Caco-2 (cell line): Measurements from ENCODE around the gene TMEM143. TPM values are rescaled to one million over a fixed set of nuclear protein-coding genes. Genes with fewer than 3 reads are reported as not detected.

Source experiments
- BruUV-seq: library from RNA; stranded (reverse); fragments of 400-500 nt; replicated peaks from 2 replicates; lab custom pipeline; 2021; lab: Mats Ljungman, UMichigan
- CTCF ChIA-PET: fragments of 300-600 bp; sonication (Branson Sonifier 250); formaldehyde crosslinking; loops from one replicate; lab custom pipeline; 2022; ENCODE audit warnings: antibody characterized with exemption; lab: Charles Lee
- POLR2A ChIA-PET: fragments of 300-600 bp; sonication (Branson Sonifier 250); formaldehyde crosslinking; loops from one replicate; lab custom pipeline; 2022; ENCODE audit warnings: antibody characterized with exemption; lab: Charles Lee
- DNase-seq, 2 experiments: peaks; one replicate each; pipeline versions ENCODE4 v3.0.0 to v3.0.0-alpha.2; 2020 to 2022
- H3K27me3 ChIP-seq: replicated peaks from 2 replicates; pipeline ENCODE4 v1.6.0; 2011; ENCODE audit warnings: low read length; ENCODE audit not compliant: control insufficient read depth, insufficient read depth
- H3K36me3 ChIP-seq: 2 replicates; pipeline ENCODE4 v1.5.1; 2011; ENCODE audit warnings: low read length; ENCODE audit not compliant: control insufficient read depth, insufficient read depth
- H3K4me1 ChIP-seq: fragments of 250-450 bp; sonication (Bioruptor Pico); 2 replicates; pipeline ENCODE4 v1.5.1; 2020; ENCODE audit warnings: mild to moderate bottlenecking
- H3K4me3 ChIP-seq: 2 replicates; pipeline ENCODE4 v1.5.1; 2011; ENCODE audit warnings: low read depth, mild to moderate bottlenecking, control low read depth, low read length
- H3K9me3 ChIP-seq: fragments of 250-450 bp; sonication (Bioruptor Pico); 2 replicates; pipeline ENCODE4 v1.5.1; 2020; ENCODE audit warnings: mild to moderate bottlenecking, moderate library complexity
- H3K27ac Mint-ChIP-seq: one replicate; pipeline ENCODE4 v1.8.0; 2022; ENCODE audit warnings: mixed read lengths; ENCODE audit not compliant: unreplicated experiment
- H3K27me3 Mint-ChIP-seq: one replicate; pipeline ENCODE4 v1.8.0; 2022; ENCODE audit warnings: mixed read lengths; ENCODE audit not compliant: insufficient read depth, unreplicated experiment
- H3K36me3 Mint-ChIP-seq: one replicate; pipeline ENCODE4 v1.8.0; 2022; ENCODE audit warnings: mild to moderate bottlenecking, mixed read lengths; ENCODE audit not compliant: insufficient read depth, unreplicated experiment
- H3K4me1 Mint-ChIP-seq: one replicate; pipeline ENCODE4 v1.8.0; 2022; ENCODE audit warnings: low read depth, mixed read lengths; ENCODE audit not compliant: unreplicated experiment
- H3K4me3 Mint-ChIP-seq: one replicate; pipeline ENCODE4 v1.8.0; 2022; ENCODE audit warnings: mild to moderate bottlenecking, moderate library complexity, mixed read lengths; ENCODE audit not compliant: unreplicated experiment
- H3K9me3 Mint-ChIP-seq: one replicate; pipeline ENCODE4 v1.8.0; 2022; ENCODE audit warnings: mixed read lengths; ENCODE audit not compliant: unreplicated experiment
- CTCF ChIP-seq, 2 experiments: fragments of 200-600 bp in 1 of 2; IDR thresholded peaks; 1 replicate in 1 of 2; 2 replicates in 1 of 2; pipeline versions ENCODE4 v1.5.1 to v1.8.0; 2011 to 2022; ENCODE audit warnings: antibody characterized with exemption in 1 of 2, control low read depth in 1 of 2, inconsistent platforms in 1 of 2, low read depth in 1 of 2, low read length in 1 of 2, mild to moderate bottlenecking in 1 of 2, moderate library complexity in 1 of 2; ENCODE audit not compliant: insufficient read depth in 1 of 2, severe bottlenecking in 1 of 2, unreplicated experiment in 1 of 2
- intact Hi-C: fragments of 100-400 bp; cut with micrococcal nuclease; formaldehyde crosslinking; loops from one replicate; pipeline ENCODE4 v1.10.0; 2022; ENCODE audit not compliant: unreplicated experiment
- total RNA-seq: library from RNA; stranded (reverse); gene quantifications from 2 replicates; pipeline ENCODE4 v1.2.3, GENCODE V29; 2022

The TMEM143 gene
- total RNA-seq, 1 experiment from 2014 or later, result 24.4 TPM

GRCh38 chr19:48290771-48291488 lies 72.8 kb downstream of the TMEM143 start:
- no peaks in the 10 kb centered on the region for H3K9me3 Mint-ChIP-seq
- Histone ChIP-seq H3K27me3 (no peaks in the 10 kb centered on the region; the same call in 1 of the 2 replicates), H3K36me3 (no peaks in the 10 kb centered on the region; the same call in 1 of the 2 replicates), H3K4me1 (peaks cover 12% of the 10 kb centered on the region), H3K4me3 (peak overlapping the region; percentile 42), H3K9me3 (no peaks in the 10 kb centered on the region)
- H3K36me3 Mint-ChIP-seq, result peaks cover 13% of the 10 kb centered on the region
- POLR2A ChIA-PET, result interaction anchor here (1.0 kb wide), 1 partner anchor 19 kb away, joined by 3 read pairs; no protein-coding TSS in a partner anchor
- H3K27ac Mint-ChIP-seq, result peak overlapping the region; percentile 42
- intact Hi-C loops, result loop anchor here (1.0 kb wide), 2 partner anchors 20 to 24 kb away; no protein-coding TSS in a partner anchor
- TF ChIP-seq CTCF (IDR thresholded peaks at IDR 0.05; ENCODE audit: insufficient read depth in 1 of 2, low read depth in 1 of 2, low read length in 1 of 2, severe bottlenecking in 1 of 2, unreplicated experiment in 1 of 2), result peak; percentile 96 to 98
- CTCF ChIA-PET, result interaction anchor here (0.6 to 1.5 kb wide), 7 partner anchors 19 to 156 kb away, joined by 3 to 10 read pairs (median 4); no protein-coding TSS in a partner anchor
- peak; percentile 72 to 89 for DNase-seq
- H3K4me3 Mint-ChIP-seq, result peak overlapping the region; percentile 82
- no TSS peak for BruUV-seq
- H3K27me3 Mint-ChIP-seq, result no peaks in the 10 kb centered on the region
- peaks cover 7% of the 10 kb centered on the region for H3K4me1 Mint-ChIP-seq

GRCh38 chr19:48290401-48290770 lies 73.4 kb downstream of the TMEM143 start:
- Histone ChIP-seq H3K27me3 (no peaks in the 10 kb centered on the region; the same call in 1 of the 2 replicates), H3K9me3 (no peaks in the 10 kb centered on the region), H3K4me1 (peaks cover 7% of the 10 kb centered on the region), H3K36me3 (no peaks in the 10 kb centered on the region; the same call in 1 of the 2 replicates), H3K4me3 (no peak overlapping the region)
- H3K27me3 Mint-ChIP-seq, result no peaks in the 10 kb centered on the region
- peaks cover 2% of the 10 kb centered on the region for H3K4me1 Mint-ChIP-seq
- no peaks in the 10 kb centered on the region for H3K9me3 Mint-ChIP-seq
- ChIA-PET CTCF (interaction anchor here (0.6 to 1.5 kb wide), 7 partner anchors 18 to 156 kb away, joined by 3 to 10 read pairs (median 4); no protein-coding TSS in a partner anchor), POLR2A (interaction anchor here (1.0 kb wide), 1 partner anchor 19 kb away, joined by 3 read pairs; no protein-coding TSS in a partner anchor)
- peaks cover 14% of the 10 kb centered on the region for H3K36me3 Mint-ChIP-seq
- H3K27ac Mint-ChIP-seq, result no peak overlapping the region
- intact Hi-C loops, result no loop called here
- no peak for TF ChIP-seq CTCF (IDR thresholded peaks at IDR 0.05; ENCODE audit: insufficient read depth in 1 of 2, low read depth in 1 of 2, low read length in 1 of 2, severe bottlenecking in 1 of 2, unreplicated experiment in 1 of 2)
- BruUV-seq, result no TSS peak
- H3K4me3 Mint-ChIP-seq, result peak overlapping the region; percentile 82
- DNase-seq, result peak in 1 of 2 experiments; percentile 46

GRCh38 chr19:48287748-48288147 lies 76.0 kb downstream of the TMEM143 start:
- no peak for TF ChIP-seq CTCF (IDR thresholded peaks at IDR 0.05; ENCODE audit: insufficient read depth in 1 of 2, low read depth in 1 of 2, low read length in 1 of 2, severe bottlenecking in 1 of 2, unreplicated experiment in 1 of 2)
- no peak overlapping the region for H3K4me3 ChIP-seq
- CTCF ChIA-PET, result interaction anchor here (0.7 kb wide), 2 partner anchors 103 to 305 kb away, joined by 3 read pairs; partner anchors contain the start of gene KDELR1
- Mint-ChIP-seq H3K36me3 (peaks cover 38% of the 10 kb centered on the region), H3K27ac (no peak overlapping the region), H3K27me3 (no peaks in the 10 kb centered on the region), H3K9me3 (no peaks in the 10 kb centered on the region), H3K4me1 (no peaks in the 10 kb centered on the region), H3K4me3 (no peak overlapping the region)
- no TSS peak for BruUV-seq
- peaks cover 5% of the 10 kb centered on the region for H3K4me1 ChIP-seq
- no peak for DNase-seq
- H3K36me3 ChIP-seq, result peaks cover 6% of the 10 kb centered on the region
- H3K27me3 ChIP-seq, result no peaks in the 10 kb centered on the region; the same call in 1 of the 2 replicates
- POLR2A ChIA-PET, result no interaction called here
- intact Hi-C loops, result no loop called here
- peaks cover 11% of the 10 kb centered on the region; the same call in 1 of the 2 replicates for H3K9me3 ChIP-seq
